Measurements from ENCODE around the gene DDX28. TPM values are rescaled to one million over a fixed set of nuclear protein-coding genes. Genes with fewer than 3 reads are reported as not detected.
"Not testable (repeated sequence)": the region's sequence is repeated elsewhere in the genome, so short reads cannot be mapped to it uniquely, and the experiment has no call there.

Gene DDX28
- total RNA-seq, 1 donor from 2014 or later = 6.2 TPM

DNA sequence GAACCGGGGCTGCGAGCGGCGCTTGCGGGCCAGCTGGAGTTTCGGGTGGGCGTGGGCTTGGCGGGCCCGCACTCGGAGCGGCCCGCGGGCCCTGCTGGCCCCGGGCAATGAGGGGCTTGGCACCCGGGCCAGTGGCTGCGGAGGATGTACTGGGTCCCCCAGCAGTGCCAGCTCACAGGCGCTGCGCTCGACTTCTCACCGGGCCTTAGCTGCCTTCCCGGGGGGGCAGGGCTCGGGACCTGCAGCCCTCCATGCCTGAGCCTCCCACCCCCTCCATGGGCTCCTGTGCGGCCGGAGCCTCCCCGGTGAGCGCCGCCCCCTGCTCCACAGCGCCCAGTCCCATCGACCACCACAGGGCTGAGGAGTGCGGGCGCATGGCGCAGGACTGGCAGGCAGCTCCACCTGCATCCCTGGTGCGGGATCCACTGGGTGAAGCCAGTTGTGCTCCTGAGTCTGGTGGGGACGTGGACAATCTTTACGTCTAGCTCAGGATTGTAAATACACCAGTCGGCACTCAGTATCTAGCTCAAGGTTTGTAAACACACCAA lies 24.7 kb downstream of the DDX28 start:
- H3K9ac ChIP-seq (ENCODE audit: low read length); H3K4me3 ChIP-seq (ENCODE audit: insufficient read depth, low read depth, low read length); H3K27ac ChIP-seq (ENCODE audit: low read depth, low read length); H3K36me3 Mint-ChIP-seq (ENCODE audit: low read depth, unreplicated experiment); H3K4me1 ChIP-seq (ENCODE audit: insufficient read depth, low read length); H3K27me3 Mint-ChIP-seq (ENCODE audit: low read depth, unreplicated experiment); H3K36me3 ChIP-seq (ENCODE audit: insufficient read depth, low read length); H4K20me1 ChIP-seq (ENCODE audit: insufficient read depth, low read length); H2AFZ ChIP-seq (ENCODE audit: low read depth, low read length); H3K27ac Mint-ChIP-seq (ENCODE audit: unreplicated experiment); FAIRE-seq; DNase-seq (ENCODE audit: low read depth); H3K27me3 ChIP-seq (ENCODE audit: insufficient read depth, low read length); H3K4me2 ChIP-seq (ENCODE audit: low read length); H3K4me1 Mint-ChIP-seq (ENCODE audit: low read depth, unreplicated experiment); H3K9me3 Mint-ChIP-seq (ENCODE audit: unreplicated experiment); H3K79me2 ChIP-seq (ENCODE audit: insufficient read depth, low read length); H3K9me3 ChIP-seq (ENCODE audit: insufficient read depth, low read depth, low read length); H3K4me3 Mint-ChIP-seq (ENCODE audit: unreplicated experiment): not testable (repeated sequence)

DNA sequence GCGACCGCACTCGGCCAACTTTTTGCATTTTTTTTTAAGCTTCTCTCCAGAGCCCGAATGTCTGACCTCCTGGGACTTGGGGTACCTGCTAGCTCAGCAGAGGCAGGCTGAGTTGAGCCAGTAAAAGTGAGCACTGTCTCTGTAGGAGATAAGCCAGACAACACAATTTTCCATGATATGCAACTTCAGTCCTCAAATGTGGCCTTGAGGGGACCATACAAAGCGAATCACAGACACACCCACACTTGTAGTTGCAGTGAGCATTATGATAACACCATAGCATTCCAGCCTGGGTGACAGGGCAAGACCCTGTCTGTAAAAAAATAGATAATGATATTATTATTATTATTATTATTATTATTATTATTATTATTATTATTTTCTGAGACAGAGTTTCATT lies 26.4 kb downstream of the DDX28 start:
- Histone ChIP-seq H3K27ac (ENCODE audit: low read depth, low read length) (no peak overlapping the region), H2AFZ (ENCODE audit: low read depth, low read length) (no peak overlapping the region), H3K9me3 (ENCODE audit: insufficient read depth, low read depth, low read length) (no peaks in the 10 kb centered on the region), H3K9ac (ENCODE audit: low read length) (no peak overlapping the region), H3K27me3 (ENCODE audit: insufficient read depth, low read length) (peaks cover 3% of the 10 kb centered on the region), H3K79me2 (ENCODE audit: insufficient read depth, low read length) (no peaks in the 10 kb centered on the region), H3K4me2 (ENCODE audit: low read length) (no peak overlapping the region), H4K20me1 (ENCODE audit: insufficient read depth, low read length) (no peaks in the 10 kb centered on the region), H3K4me3 (ENCODE audit: insufficient read depth, low read depth, low read length) (no peak overlapping the region), H3K36me3 (ENCODE audit: insufficient read depth, low read length) (no peaks in the 10 kb centered on the region), H3K4me1 (ENCODE audit: insufficient read depth, low read length) (no peaks in the 10 kb centered on the region)
- DNase-seq (ENCODE audit: low read depth) (no peak), FAIRE-seq (no peak)
- Mint-ChIP-seq H3K4me3 (ENCODE audit: unreplicated experiment) (no peak overlapping the region), H3K27ac (ENCODE audit: unreplicated experiment) (no peak overlapping the region), H3K4me1 (ENCODE audit: low read depth, unreplicated experiment) (peaks cover 4% of the 10 kb centered on the region), H3K36me3 (ENCODE audit: low read depth, unreplicated experiment) (peaks cover under 1% of the 10 kb centered on the region), H3K9me3 (ENCODE audit: unreplicated experiment) (no peaks in the 10 kb centered on the region), H3K27me3 (ENCODE audit: low read depth, unreplicated experiment) (peaks cover 15% of the 10 kb centered on the region)
- TF ChIP-seq, protein P1, sequence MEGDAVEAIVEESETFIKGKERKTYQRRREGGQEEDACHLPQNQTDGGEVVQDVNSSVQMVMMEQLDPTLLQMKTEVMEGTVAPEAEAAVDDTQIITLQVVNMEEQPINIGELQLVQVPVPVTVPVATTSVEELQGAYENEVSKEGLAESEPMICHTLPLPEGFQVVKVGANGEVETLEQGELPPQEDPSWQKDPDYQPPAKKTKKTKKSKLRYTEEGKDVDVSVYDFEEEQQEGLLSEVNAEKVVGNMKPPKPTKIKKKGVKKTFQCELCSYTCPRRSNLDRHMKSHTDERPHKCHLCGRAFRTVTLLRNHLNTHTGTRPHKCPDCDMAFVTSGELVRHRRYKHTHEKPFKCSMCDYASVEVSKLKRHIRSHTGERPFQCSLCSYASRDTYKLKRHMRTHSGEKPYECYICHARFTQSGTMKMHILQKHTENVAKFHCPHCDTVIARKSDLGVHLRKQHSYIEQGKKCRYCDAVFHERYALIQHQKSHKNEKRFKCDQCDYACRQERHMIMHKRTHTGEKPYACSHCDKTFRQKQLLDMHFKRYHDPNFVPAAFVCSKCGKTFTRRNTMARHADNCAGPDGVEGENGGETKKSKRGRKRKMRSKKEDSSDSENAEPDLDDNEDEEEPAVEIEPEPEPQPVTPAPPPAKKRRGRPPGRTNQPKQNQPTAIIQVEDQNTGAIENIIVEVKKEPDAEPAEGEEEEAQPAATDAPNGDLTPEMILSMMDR (IDR thresholded peaks at IDR 0.05; ENCODE audit: insufficient read depth, low read depth, low read length) = no peak
- no peak for TF ChIP-seq EZH2 (IDR thresholded peaks at IDR 0.05; ENCODE audit: insufficient read depth, low read length)

DNA sequence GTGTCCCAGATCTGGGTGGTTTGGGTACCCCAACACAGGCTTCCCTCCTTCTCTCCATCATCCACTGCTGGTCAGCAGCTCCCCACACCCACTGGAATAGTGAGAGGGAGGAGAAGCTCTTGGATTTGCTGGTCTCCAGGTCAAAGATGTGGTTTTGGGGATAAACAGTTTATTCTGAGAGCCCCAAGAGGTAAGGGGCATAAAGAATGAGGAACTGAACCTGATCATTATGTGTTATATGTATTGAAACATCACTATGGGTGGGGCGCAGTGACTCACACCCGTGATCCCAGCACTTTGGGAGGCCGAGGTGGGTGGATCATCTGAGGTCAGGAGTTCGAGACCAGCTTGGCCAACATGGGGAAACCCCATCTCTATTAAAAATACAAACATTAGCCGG lies 27.6 kb downstream of the DDX28 start:
- no peak overlapping the region for H3K4me2 ChIP-seq (ENCODE audit: low read length)
- no peaks in the 10 kb centered on the region for H3K9me3 ChIP-seq (ENCODE audit: insufficient read depth, low read depth, low read length)
- H3K36me3 ChIP-seq (ENCODE audit: insufficient read depth, low read length) = no peaks in the 10 kb centered on the region
- no peaks in the 10 kb centered on the region for H3K79me2 ChIP-seq (ENCODE audit: insufficient read depth, low read length)
- Mint-ChIP-seq H3K4me1 (ENCODE audit: low read depth, unreplicated experiment) (peaks cover 3% of the 10 kb centered on the region), H3K4me3 (ENCODE audit: unreplicated experiment) (no peak overlapping the region), H3K27ac (ENCODE audit: unreplicated experiment) (no peak overlapping the region), H3K9me3 (ENCODE audit: unreplicated experiment) (no peaks in the 10 kb centered on the region), H3K36me3 (ENCODE audit: low read depth, unreplicated experiment) (peaks cover 2% of the 10 kb centered on the region), H3K27me3 (ENCODE audit: low read depth, unreplicated experiment) (peaks cover 23% of the 10 kb centered on the region)
- no peak overlapping the region for H2AFZ ChIP-seq (ENCODE audit: low read depth, low read length)
- DNase-seq (ENCODE audit: low read depth) = no peak
- FAIRE-seq = no peak
- no peaks in the 10 kb centered on the region for H4K20me1 ChIP-seq (ENCODE audit: insufficient read depth, low read length)
- H3K9ac ChIP-seq (ENCODE audit: low read length) = no peak overlapping the region
- no peak overlapping the region for H3K27ac ChIP-seq (ENCODE audit: low read depth, low read length)
- TF ChIP-seq, protein P1 (IDR thresholded peaks at IDR 0.05; ENCODE audit: insufficient read depth, low read depth, low read length) = no peak
- TF ChIP-seq EZH2 (IDR thresholded peaks at IDR 0.05; ENCODE audit: insufficient read depth, low read length) = no peak
- peaks cover 3% of the 10 kb centered on the region for H3K27me3 ChIP-seq (ENCODE audit: insufficient read depth, low read length)
- H3K4me3 ChIP-seq (ENCODE audit: insufficient read depth, low read depth, low read length) = no peak overlapping the region
- no peaks in the 10 kb centered on the region for H3K4me1 ChIP-seq (ENCODE audit: insufficient read depth, low read length)

DNA sequence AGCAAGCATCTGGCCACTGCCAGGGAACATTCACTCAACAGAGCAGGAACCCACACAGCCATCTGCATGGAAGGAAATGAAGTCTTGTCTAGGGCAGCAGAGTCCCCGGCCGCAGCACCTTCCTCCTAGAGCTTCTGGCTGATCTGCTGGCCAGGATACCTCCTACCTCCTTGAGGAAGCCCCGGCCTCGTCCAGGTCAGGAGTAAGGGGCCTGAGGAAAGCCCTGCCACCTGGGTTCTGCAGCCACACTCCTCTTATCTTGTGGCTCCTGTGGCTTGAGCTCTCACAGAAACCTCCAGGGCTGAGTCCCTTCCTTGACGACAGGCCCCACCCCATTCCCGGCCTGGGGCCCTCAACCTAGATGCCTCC lies 29.0 kb downstream of the DDX28 start:
- not testable (repeated sequence) for H3K27ac Mint-ChIP-seq (ENCODE audit: unreplicated experiment); H3K4me1 Mint-ChIP-seq (ENCODE audit: low read depth, unreplicated experiment); DNase-seq (ENCODE audit: low read depth); H3K27me3 ChIP-seq (ENCODE audit: insufficient read depth, low read length); FAIRE-seq; H3K9me3 Mint-ChIP-seq (ENCODE audit: unreplicated experiment); H3K36me3 Mint-ChIP-seq (ENCODE audit: low read depth, unreplicated experiment); H3K36me3 ChIP-seq (ENCODE audit: insufficient read depth, low read length); H3K4me1 ChIP-seq (ENCODE audit: insufficient read depth, low read length); H3K4me3 Mint-ChIP-seq (ENCODE audit: unreplicated experiment); H3K27ac ChIP-seq (ENCODE audit: low read depth, low read length); H3K9me3 ChIP-seq (ENCODE audit: insufficient read depth, low read depth, low read length); H3K4me3 ChIP-seq (ENCODE audit: insufficient read depth, low read depth, low read length); H3K9ac ChIP-seq (ENCODE audit: low read length); H3K4me2 ChIP-seq (ENCODE audit: low read length); H4K20me1 ChIP-seq (ENCODE audit: insufficient read depth, low read length); H3K79me2 ChIP-seq (ENCODE audit: insufficient read depth, low read length)
- peak overlapping the region; percentile 59 for H2AFZ ChIP-seq (ENCODE audit: low read depth, low read length)
- H3K27me3 Mint-ChIP-seq (ENCODE audit: low read depth, unreplicated experiment) = peaks cover 29% of the 10 kb centered on the region
